DMS 273 (cell line): Measurements from ENCODE around the gene WNT8A.
A peak's percentile ranks its signal among the peaks of the same experiment; 100 is the strongest.

Source experiments
- DNase-seq: peaks from one replicate; lab custom pipeline; 2025; ENCODE audit not compliant: unreplicated experiment; lab: John Stamatoyannopoulos, UW

The WNT8A gene

DNA sequence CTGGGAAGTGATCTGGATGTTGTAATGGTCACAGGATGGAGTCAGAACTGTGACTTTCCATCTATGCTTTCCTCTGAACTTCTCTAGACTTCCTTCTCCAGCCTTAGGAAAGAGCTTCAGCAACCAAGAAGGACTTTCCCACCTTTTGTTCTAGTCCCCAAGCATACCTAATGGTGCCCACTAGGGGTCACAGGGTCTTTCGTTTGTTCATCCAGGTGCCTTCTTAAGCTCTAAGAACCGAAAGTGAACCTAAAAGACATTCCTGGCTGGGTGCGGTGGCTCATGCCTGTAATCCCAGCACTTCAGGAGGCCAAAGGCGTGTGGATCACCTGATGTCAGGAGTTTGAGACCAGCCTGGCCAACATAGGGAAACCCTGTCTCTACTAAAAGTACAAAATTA, 1.8 kb upstream of the WNT8A start:
- peak; percentile 14 for DNase-seq

DNA sequence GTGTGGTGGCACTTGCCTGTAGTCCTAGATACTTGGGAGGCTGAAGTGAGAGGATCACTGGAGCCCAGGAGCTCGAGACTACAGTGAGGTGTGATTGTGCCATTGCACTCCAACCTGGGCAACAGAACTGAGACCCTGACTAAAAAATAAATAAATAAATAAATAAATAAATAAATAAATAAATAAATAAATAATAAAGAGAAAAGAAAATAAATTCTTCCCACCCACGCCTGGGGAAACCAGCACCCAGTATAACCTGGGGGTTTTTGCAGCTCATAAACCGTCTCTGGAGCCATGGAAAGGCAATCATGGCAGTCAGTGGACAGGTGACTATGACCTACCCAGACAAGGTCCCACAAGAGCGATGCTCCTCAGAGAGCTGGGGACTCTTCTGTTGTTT, 7.9 kb downstream of the WNT8A start:
- DNase-seq: no peak

DNA sequence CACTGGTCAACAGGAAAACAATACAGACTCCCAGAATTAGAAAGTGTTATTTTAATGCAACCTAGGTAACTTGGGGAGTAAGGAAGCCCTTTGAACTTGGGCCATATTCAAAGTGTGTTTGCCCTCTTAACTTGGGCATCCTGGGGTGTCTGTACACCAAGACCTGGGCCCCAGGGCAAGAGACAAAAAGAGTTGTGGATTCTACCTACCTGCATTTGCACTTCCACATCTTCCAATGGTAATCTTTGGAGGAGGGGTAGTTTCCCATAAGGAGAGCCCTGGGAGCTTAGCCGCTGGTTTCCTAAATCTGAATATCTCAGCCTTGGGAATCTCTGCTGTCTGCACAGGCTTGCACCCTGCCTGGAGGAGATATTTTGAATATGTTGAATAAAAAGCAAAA, 8.5 kb downstream of the WNT8A start:
- no peak for DNase-seq

DNA sequence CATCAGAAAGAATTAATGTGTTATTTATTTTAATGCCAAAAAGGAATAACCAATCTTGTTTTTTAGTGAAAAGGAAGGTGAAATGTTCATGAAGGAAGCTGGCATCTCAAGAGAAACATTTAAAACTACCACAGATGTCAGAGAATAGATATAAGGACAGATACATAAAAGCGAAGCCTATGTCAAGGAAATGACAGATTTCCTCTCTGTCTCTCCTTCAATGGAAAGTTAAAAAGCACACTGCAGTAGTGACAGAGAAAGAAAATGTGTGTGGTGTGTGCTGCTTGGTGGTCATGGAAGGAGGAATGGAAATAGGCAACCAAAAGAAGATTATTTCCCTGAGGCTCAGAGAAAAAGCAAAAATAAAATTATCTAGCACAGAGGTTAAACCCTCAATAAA, 9.2 kb downstream of the WNT8A start:
- DNase-seq: no peak

DNA sequence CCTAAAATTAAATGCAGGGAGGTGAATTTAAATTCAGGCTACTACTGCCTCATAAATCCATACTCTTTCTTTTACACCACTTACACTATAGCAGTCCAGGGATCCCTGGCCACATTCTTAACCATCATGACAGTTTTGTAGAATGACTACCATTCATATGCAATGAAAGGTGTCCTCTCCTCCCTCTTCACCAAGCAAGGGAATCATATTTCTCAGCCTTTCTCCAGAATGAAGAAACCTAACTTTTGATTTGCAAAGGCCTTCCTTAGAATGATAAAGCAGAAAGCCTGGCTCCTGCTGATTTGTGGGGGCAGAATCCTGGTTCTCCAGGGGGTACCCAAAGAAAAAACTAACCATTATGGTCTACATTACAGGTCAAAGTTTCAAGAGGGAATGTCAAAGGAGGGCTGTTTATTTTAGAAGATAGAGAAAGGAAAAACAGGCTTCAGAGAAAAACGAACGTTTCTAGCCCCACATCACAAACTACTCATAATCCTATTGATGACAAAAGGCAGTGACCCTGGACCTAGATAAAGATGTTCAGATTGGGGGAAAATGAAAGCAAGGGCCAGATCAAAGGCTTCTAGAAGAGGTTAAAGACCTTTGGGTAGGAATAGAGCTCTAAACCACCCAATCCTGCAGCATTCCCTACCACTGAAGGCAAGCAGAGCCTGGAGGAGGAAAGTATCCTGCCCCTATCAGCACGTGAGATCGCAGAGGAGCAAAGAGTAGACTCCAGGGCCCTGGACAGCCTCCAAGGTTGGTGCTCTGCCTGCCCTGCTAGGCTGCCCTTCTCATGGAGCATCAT, 11.5 kb downstream of the WNT8A start:
- DNase-seq: no peak

DNA sequence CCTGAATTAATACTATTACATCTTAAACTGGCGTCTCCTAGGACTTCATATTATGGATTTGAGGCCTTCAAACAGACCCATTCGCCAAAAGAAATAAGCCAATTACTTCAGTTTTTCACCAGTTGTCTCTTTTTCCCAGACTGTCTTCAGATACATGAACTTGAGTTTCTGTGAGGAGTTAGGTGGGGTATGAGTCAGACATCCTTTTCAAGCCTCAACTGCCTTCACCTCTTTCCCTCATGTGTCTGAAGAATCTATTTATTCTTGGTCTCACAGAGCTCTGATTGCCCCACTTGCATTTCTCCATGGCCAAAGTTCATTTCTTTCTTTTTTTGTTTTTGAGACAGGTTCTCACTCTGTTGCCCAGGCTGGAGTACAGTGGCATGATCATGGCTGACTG, 12.5 kb downstream of the WNT8A start:
- DNase-seq: no peak

DNA sequence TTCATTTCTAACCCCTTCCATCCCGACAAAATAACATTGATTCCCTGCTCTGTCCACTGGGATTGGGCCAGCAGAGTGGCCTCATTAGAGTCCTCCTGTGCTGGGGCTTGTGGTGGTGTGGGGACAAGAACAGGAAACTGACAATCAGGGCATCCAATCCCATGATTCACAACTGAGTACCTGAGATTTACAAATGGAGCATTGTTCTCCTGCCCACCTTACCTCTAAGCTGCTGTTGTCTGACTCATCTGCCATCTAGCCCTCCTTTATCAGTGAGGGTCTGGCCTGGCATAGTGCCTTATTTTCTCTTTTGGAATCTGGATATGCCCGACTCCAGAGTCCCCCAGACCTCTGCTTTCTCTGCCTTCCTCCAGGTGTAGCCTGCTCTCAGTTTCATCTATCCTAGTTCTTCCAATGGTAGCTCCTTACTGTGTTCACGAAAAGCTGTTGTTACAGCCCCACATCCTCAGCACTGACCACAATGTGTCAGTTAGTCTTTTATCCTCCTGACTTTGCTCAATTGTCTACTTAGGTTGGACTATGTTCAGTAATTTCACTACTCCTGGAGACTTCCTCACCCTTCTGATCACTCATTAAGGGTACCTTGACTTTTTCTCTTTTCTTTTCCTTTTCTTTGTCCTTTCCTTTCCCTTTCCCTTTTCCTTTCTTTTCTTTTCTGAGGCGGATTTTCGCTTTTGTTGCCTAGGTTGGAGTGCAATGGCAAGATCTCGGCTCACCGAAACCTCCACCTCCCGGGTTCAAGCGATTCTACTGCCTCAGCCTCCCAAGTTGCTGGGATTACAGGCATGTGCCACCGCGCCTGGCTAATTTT, 13.4 kb downstream of the WNT8A start:
- no peak for DNase-seq

DNA sequence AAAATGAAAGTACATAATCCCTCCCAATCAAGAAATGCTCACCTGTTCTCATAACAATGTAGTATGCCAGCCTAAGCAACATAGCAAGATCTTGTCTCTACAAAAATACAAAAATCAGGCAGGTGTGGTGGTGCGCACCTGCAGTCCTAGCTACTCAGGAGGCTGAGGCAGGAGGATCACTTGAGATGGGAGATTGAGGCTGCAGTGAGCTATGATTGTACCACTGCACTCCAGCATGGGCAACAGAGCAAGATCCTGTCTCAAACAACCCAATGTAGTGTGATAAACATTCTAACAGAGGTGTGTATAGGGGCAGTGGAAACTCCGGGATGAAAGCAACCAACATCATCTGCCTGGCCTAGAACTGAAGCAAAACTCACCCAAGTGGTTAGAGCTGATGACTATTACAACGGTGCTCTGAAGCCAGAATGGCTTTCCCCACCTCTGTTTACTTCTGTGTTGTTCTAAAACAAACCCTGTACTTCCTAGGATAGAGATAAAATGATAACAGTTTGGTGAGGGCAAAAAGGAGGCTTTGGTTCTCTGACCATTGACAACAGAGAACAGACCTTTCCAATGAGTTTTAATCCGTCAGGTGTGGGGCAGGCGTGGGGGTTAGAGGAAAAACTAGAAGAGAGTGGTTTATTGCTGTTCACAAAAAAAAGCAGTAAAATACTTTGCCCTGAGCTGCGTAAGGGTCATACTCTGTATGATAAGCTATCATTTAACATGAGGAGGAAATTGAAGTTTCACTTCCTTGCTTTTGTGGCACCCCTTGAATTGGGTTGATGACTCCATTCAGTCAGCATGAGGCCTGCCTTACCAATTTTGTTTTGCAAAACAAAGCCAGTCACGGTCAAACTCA, 18.9 kb downstream of the WNT8A start:
- no peak for DNase-seq

DNA sequence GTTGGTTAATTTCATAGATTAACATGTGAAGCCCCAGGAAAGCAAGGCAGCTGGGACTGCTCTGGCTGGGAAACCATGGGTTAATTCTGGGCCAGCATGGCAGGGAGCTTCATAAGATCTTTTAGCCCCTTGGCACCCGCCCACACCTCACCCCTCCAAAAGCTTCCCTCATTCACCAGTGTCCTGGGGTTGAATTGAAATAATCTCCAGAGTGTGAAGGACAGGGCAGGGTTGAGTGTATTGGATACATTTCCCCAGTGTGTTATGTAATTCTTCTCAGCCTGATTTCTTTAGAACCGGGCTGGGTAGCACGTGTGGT, 19.4 kb downstream of the WNT8A start:
- DNase-seq: no peak

DNA sequence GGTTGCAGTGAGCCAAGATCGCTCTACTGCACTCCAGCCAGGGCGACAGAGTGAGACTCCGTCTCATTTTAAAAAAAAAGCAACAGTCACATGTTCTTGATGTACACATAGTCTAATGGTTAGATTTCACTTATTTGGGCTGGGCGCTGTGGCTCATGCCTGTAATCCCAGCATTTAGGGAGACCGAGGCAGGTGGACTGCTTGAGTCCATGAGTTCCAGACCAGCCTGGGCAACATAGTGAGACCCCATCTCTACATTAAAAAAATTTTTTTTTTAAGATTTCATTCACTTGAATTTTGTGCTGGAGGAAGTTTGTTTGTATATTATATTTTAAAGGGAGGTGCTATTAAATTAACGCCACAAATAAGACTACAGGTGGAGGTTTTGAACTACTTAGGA, 21.9 kb downstream of the WNT8A start:
- no peak for DNase-seq

DNA sequence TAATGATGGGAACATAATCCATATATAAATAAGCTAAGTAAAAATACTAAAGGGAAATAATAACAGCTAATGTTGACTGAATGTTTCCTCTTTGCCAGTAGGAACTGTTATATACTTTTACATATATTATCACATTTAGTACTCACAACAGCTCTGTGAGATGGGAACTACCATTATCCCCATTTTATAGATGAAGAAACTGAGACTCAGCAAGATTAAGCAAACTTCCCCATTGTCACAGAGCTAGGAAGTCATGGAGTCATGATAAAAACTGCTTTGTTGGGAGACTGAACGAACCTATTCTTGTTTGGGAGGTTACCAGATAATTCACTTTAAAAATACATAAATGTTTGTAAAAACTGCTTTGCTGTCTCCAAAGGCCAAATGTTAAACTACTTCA, 23.4 kb downstream of the WNT8A start:
- DNase-seq: no peak

DNA sequence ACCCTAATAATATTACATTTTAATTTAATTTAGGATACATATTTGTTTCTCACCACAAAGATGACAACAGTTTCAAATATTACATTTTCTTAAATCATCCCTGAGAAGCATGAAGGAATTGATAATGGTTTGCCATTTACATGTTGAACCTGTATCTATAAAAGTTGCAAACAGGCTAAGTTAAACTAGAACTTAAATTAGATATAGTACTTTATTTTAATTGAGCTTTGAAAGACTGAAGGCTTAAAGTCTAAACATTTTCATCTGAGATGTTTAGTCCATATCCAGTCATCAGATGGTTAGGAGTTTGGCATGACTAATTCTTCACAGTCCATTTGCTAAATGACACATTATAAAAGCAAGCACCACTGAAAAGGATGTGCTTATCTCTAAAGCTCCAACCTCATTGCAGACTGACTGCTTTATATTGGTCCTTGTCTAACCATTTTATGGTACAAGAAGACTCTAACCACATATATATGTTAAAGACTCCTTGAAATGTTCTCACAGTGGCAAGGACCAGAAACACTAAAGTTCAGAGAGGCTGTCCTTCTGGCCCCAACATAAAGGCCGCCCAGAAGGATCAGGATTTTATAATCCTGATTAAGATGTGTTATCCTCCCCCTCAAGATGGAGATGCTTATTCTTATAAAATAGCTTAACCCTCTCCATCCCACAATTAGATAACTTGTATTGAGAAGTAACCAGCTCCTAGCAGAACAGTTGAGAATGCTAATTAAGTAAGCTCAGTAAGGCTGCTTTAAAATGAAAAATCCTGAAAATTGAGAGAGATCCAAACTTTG, 25.8 kb downstream of the WNT8A start:
- no peak for DNase-seq

DNA sequence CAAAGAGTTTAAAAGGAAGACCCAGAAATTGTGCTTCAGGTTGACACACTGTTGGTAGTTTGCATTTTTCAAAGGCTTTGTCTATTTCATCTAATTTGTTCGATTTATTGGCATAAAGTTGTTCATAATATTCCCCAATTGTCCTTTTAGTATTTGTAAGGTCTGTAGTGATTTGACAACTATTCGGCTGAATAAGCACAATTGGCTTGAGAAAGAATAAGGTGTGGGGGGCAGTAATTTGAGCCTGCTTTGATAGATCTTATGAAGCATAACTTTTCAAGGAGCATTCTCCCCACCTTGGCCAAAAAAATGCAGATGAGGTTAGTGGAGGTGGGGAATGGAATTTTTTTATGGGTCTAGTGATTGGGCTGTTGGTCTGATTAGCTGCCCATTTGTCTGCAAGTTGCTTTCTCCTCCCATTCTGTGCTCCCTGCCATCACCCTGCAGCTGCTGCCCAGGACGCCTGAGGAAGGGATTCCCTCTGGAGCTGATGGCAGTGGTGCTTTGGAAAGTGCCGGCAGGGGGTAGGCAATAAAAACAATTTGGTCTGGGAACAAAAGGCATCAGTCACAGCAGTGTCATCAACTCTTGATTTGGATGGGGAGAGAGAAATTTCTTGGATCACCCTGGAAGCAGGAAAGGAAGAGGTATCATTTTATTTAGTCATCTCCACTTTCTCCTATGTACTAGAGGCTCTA, 26.6 kb downstream of the WNT8A start:
- no peak for DNase-seq

DNA sequence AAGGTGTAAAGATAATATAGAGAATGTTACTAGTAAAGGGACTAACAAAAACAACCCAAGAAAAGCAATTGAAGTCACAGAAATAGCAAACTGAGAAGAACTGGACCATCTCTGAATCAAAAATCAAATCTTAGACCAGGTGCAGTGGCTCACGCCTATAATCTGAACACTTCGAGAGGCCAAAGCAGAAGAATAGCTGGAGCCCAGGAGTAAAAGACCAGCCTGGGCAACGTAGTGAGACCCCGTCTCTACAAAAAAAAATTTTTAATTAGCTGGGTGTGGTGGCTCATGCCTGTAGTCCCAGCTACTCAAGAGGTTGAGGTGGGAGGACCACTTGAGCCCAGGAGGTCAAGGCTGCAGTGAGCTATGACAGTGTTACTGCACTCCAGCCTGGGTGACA, 27.3 kb downstream of the WNT8A start:
- no peak for DNase-seq

DNA sequence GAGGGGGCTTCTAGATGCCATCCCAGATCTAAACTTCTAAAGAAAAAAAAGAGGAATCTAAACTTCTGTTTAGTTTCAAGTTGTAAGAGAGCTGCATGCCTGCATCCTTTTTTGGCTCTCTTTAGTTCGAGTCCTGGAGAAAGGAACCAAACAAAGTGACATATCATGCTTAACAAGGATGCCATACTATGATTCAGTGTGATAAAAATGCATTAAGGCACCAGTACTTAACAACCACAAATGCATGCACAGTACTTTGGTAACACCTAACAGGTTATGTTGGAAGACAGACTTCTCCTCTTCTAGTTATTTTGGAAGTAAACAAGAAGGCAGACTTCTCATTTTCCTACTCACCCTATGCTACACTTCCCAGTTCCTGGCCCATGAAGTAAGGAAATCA, 28.1 kb downstream of the WNT8A start:
- no peak for DNase-seq

DNA sequence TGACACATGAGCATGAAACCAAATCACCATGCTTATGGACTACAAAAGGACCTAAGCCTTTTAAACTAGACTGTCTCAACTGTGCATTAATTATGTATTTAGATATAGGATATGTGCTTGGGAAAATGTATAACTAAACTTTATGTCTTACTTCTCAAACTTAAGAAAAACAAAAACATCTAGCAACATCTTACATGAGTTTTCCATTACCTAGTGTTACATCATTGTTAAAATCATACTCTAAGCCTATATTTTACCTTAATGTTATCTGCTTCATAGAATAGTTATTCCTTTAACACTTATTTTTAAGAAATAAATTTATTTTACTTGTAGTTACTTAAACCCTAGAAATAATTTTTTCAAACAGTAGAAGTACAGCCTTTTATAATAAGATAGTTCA, 31.4 kb downstream of the WNT8A start:
- no peak for DNase-seq

DNA sequence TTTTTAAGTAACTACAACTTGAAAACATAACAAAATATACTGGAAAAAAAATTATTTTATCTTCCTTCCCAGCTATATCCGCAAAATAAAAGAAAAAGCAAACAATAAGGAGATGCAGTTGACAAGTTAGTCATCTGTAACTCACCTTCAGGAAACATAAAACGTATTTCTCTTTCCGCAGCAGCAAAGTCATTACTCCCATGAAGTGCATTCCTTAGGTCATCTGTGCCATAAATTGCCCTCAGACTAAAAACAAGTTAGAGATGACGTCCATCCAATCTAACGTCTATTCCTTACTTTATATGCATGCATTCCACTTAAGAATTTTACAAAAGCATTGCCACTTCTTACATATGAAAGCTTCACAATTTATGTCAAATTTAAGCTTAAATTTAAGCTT, 44.5 kb downstream of the WNT8A start:
- DNase-seq: no peak

DNA sequence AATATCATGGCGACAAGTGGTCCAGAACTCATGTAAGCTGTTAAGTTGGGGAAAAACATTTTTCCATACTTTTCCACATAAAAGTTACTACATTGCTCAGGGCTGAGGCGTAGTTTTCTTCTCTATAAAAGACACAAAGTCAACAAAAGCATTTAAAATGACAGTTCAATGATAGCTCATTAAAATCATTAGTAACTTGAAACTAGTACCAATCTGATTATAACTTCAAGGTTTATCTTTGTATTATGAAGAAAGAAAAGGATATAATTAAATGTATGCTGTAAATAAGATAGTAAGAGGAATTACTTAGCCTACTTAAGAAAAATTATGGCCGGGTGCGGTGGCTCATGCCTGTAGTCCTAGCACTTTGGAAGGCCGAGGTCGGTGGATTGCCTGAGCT, 45.5 kb downstream of the WNT8A start:
- DNase-seq: no peak

DNA sequence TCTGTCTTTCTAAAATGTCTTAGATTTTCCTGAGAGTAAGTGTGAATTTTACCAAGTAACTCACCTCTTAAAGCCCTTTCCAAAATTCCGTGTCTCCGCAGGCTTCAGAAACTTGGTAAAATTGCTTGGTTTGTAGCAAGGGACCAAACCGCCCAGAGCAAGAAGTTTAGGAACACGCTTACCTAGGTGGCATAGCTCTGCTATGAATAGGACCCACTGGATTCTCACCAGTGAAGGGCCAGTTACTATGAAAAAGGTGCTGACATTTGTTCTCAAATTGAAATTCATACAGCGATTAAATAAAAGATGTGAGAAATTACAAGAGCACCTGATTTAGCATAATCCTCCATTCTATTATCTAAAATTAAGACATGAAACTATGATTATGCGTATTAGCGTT, 48.7 kb downstream of the WNT8A start:
- DNase-seq: no peak
